ENCODE data around the gene IFT80. TPM values are rescaled to one million over a fixed set of nuclear protein-coding genes. Genes with fewer than 3 reads are reported as not detected.

IFT80 gene
- total RNA-seq, 4 donors from 2014 or later: 8.8 to 129 (median 20.9) TPM

DNA sequence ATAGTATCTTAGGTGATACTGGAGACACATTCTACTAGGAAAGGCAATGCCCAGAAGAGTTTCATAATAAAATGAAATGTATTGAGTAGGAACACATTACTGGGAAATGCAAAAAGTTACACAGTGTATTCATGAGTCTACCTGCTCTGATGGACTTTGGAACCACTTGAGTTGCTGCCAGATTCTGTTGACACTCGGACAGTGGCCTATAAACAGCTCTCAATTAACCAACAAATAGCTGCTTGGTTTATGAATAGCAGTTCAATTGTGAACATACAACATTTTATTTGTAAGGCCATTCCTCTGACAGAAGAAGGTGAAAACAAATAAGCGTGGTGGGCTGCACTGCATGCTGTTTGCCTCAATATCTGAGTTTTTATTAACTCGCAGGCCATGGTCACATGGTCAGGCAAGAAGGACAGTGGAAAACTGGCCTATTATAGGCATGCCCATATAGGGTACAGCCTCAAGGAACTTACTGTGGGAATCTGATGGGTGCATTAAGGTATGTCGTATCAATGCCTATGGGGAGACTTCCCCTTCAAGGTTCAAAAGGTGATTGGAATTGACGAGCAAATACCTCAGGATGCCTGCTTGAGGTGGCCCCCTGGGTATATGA is 107.6 kb downstream of the IFT80 start:
- H3K9me3 ChIP-seq: no peaks in the 10 kb centered on the region
- no peak for DNase-seq
- H3K4me1 ChIP-seq: no peaks in the 10 kb centered on the region
- H3K4me3 ChIP-seq: no peak overlapping the region
- no peak for TF ChIP-seq POLR2A (IDR thresholded peaks at IDR 0.05)
- TF ChIP-seq, protein P1, sequence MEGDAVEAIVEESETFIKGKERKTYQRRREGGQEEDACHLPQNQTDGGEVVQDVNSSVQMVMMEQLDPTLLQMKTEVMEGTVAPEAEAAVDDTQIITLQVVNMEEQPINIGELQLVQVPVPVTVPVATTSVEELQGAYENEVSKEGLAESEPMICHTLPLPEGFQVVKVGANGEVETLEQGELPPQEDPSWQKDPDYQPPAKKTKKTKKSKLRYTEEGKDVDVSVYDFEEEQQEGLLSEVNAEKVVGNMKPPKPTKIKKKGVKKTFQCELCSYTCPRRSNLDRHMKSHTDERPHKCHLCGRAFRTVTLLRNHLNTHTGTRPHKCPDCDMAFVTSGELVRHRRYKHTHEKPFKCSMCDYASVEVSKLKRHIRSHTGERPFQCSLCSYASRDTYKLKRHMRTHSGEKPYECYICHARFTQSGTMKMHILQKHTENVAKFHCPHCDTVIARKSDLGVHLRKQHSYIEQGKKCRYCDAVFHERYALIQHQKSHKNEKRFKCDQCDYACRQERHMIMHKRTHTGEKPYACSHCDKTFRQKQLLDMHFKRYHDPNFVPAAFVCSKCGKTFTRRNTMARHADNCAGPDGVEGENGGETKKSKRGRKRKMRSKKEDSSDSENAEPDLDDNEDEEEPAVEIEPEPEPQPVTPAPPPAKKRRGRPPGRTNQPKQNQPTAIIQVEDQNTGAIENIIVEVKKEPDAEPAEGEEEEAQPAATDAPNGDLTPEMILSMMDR (IDR thresholded peaks at IDR 0.05): no peak
- intact Hi-C loops (cut with DNase I; ENCODE audit: low total_unique reads): no loop called here
- H3K36me3 ChIP-seq: no peaks in the 10 kb centered on the region
- H3K27ac ChIP-seq: no peak overlapping the region
- H3K27me3 ChIP-seq: no peaks in the 10 kb centered on the region

DNA sequence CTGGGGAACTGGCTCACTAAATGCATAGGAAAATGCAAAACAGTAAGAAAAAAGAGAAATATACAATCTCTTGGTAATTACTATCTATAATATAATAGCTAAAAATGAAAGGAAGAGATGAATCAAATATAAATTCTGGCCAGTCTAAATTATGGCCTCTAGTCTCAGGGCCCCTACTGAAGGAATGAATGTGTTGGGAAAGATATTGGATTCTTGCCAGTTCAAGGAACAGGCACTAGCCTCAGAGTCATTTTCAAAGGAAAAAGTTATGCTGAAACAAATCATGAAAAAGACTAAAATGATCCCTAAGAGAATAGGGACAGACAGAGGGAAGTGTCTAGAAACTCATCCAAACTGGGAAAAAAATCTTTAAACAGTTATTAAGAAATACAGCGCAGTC is 111.4 kb downstream of the IFT80 start:
- intact Hi-C loops (cut with DNase I; ENCODE audit: low total_unique reads): no loop called here
- TF ChIP-seq POLR2A (IDR thresholded peaks at IDR 0.05): no peak
- TF ChIP-seq, protein P1 (IDR thresholded peaks at IDR 0.05): no peak
- no peak overlapping the region for H3K4me3 ChIP-seq

DNA sequence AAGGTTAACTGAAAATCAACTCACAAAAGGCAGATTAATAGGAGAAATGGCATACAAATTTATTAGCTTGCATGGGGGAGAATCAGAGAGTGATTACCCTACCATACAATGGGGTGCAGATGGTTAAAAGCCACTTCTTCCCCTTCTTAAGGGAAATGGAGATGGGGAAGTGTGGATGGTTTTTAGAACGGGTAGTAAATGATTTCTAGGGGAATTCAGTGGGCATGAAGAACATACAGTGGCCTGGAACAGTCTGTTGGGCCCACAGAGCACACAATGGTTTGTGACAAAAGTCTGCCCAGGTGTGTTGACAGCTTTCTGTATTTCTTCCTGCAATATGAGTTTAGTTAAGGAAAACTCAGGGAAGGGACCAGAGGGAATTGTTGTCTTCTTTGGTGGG is 112.8 kb downstream of the IFT80 start:
- no peak for DNase-seq

More for the DNA sequence above, 111.4 kb downstream of the IFT80 start:
- DNase-seq: no peak
- Histone ChIP-seq H3K9me3 (no peaks in the 10 kb centered on the region), H3K4me1 (no peaks in the 10 kb centered on the region), H3K36me3 (no peaks in the 10 kb centered on the region), H3K27me3 (no peaks in the 10 kb centered on the region), H3K27ac (no peak overlapping the region)

DNA sequence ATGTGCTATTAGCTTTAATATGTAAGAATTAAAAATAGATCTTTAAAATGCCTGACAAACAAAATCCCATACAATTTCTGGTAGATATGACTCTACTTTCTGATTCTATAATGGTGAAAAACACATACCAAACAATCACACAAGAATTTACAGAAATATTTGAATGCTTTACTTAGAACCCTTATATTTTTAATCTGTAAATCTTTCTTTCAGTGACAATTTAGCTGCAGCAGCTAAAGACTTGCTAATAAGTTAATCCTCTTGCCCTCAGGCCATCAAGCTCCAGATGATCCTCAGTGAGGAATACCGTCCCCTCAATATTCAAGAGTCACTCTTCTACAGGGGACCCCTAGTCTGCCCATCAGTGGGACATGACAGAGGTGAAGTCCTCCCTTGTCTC is 118.2 kb downstream of the IFT80 start:
- H3K4me3 ChIP-seq: no peak overlapping the region
- H3K27ac ChIP-seq: no peak overlapping the region
- no peaks in the 10 kb centered on the region for H3K9me3 ChIP-seq
- H3K36me3 ChIP-seq: no peaks in the 10 kb centered on the region
- DNase-seq: no peak
- TF ChIP-seq, protein P1 (IDR thresholded peaks at IDR 0.05): no peak
- no peak for TF ChIP-seq POLR2A (IDR thresholded peaks at IDR 0.05)
- no peaks in the 10 kb centered on the region for H3K27me3 ChIP-seq
- intact Hi-C loops (cut with DNase I; ENCODE audit: low total_unique reads): no loop called here
- H3K4me1 ChIP-seq: no peaks in the 10 kb centered on the region

More for the DNA sequence above, 112.8 kb downstream of the IFT80 start:
- H3K9me3 ChIP-seq: no peaks in the 10 kb centered on the region
- no peak overlapping the region for H3K4me3 ChIP-seq
- H3K36me3 ChIP-seq: no peaks in the 10 kb centered on the region
- TF ChIP-seq, protein P1 (IDR thresholded peaks at IDR 0.05): no peak
- no peak for TF ChIP-seq POLR2A (IDR thresholded peaks at IDR 0.05)
- no peak overlapping the region for H3K27ac ChIP-seq
- no peaks in the 10 kb centered on the region for H3K4me1 ChIP-seq
- intact Hi-C loops (cut with DNase I; ENCODE audit: low total_unique reads): no loop called here
- H3K27me3 ChIP-seq: no peaks in the 10 kb centered on the region

DNA sequence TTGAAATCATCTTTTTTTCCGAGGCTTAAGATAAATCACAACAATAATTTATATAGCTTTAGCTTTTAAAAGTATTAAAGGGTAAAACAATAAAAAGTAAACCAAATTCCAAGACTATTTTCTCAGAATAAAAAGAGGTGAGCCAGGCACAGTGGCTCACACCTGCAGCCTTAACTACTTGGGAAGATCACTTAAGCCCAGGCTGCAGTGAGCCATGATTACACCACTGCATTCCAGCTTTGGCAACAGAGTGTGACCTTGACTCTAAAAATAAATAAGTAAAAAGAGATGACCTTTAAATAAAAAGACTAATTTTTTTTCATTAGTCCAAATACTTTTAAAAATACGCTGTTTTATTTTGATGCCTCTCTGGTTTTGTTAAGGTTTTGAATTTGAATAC is 119.4 kb downstream of the IFT80 start:
- Histone ChIP-seq H3K4me3 (no peak overlapping the region), H3K9me3 (no peaks in the 10 kb centered on the region), H3K4me1 (no peaks in the 10 kb centered on the region), H3K27ac (no peak overlapping the region), H3K27me3 (no peaks in the 10 kb centered on the region), H3K36me3 (no peaks in the 10 kb centered on the region)
- no peak for DNase-seq
- no peak for TF ChIP-seq POLR2A (IDR thresholded peaks at IDR 0.05)
- TF ChIP-seq, protein P1 (IDR thresholded peaks at IDR 0.05): no peak
- intact Hi-C loops (cut with DNase I; ENCODE audit: low total_unique reads): no loop called here

Measured in uterus (tissue), 4 donors.